Measurements from ENCODE around the gene RIOX2.
"Not testable (repeated sequence)": the region's sequence is repeated elsewhere in the genome, so short reads cannot be mapped to it uniquely, and the experiment has no call there.

RIOX2 gene

GRCh38 chr3:97952280-97952679 lies 20.0 kb downstream of the RIOX2 start:
- no peak for DNase-seq

- no peak for DNase-seq
Measured at GRCh38 chr3:97950360-97950759, 21.9 kb downstream of the RIOX2 start.

- DNase-seq, result no peak
Measured at GRCh38 chr3:97949743-97950142, 22.5 kb downstream of the RIOX2 start.

- no peak for DNase-seq
Measured at GRCh38 chr3:97949110-97949485, 23.1 kb downstream of the RIOX2 start.

GRCh38 chr3:97948351-97949109 lies 23.7 kb downstream of the RIOX2 start:
- no peak for DNase-seq

- DNase-seq, result no peak
Measured at GRCh38 chr3:97942801-97943546, 29.3 kb downstream of the RIOX2 start.

- DNase-seq, result no peak
Measured at GRCh38 chr3:97940034-97940433, 32.2 kb downstream of the RIOX2 start.

GRCh38 chr3:97939401-97939800 lies 32.8 kb downstream of the RIOX2 start:
- no peak for DNase-seq

- DNase-seq, result no peak
Measured at GRCh38 chr3:97938444-97938843, 33.8 kb downstream of the RIOX2 start.

GRCh38 chr3:97937205-97937604 lies 35.0 kb downstream of the RIOX2 start:
- DNase-seq, result no peak

GRCh38 chr3:97935842-97936241 lies 36.4 kb downstream of the RIOX2 start:
- no peak for DNase-seq

GRCh38 chr3:97934980-97935695 lies 37.1 kb downstream of the RIOX2 start:
- DNase-seq, result no peak

GRCh38 chr3:97932387-97932801 lies 39.8 kb downstream of the RIOX2 start:
- DNase-seq, result no peak

GRCh38 chr3:97931218-97931617 lies 41.0 kb downstream of the RIOX2 start:
- no peak for DNase-seq

- DNase-seq, result no peak
Measured at GRCh38 chr3:97930018-97930417, 42.2 kb downstream of the RIOX2 start.

- DNase-seq, result no peak
Measured at GRCh38 chr3:97928986-97929385, 43.2 kb downstream of the RIOX2 start.

GRCh38 chr3:97927704-97928103 lies 44.5 kb downstream of the RIOX2 start:
- no peak for DNase-seq

GRCh38 chr3:97917813-97918536 lies 54.3 kb downstream of the RIOX2 start:
- no peak for DNase-seq

GRCh38 chr3:97916576-97916975 lies 55.7 kb downstream of the RIOX2 start:
- no peak for DNase-seq

GRCh38 chr3:97914388-97914787 lies 57.8 kb downstream of the RIOX2 start:
- no peak for DNase-seq

GRCh38 chr3:97911459-97911858 lies 60.8 kb downstream of the RIOX2 start:
- no peak for DNase-seq

- DNase-seq, result no peak
Measured at GRCh38 chr3:97910931-97911351, 61.3 kb downstream of the RIOX2 start.

GRCh38 chr3:97910236-97910831 lies 61.9 kb downstream of the RIOX2 start:
- DNase-seq, result not testable (repeated sequence)

All from right hindlimb (tissue), 1 donor.